ENCODE measurements around the gene GLCCI1.
"Not testable (repeated sequence)": the region's sequence is repeated elsewhere in the genome, so short reads cannot be mapped to it uniquely, and the experiment has no call there.

The GLCCI1 gene

DNA sequence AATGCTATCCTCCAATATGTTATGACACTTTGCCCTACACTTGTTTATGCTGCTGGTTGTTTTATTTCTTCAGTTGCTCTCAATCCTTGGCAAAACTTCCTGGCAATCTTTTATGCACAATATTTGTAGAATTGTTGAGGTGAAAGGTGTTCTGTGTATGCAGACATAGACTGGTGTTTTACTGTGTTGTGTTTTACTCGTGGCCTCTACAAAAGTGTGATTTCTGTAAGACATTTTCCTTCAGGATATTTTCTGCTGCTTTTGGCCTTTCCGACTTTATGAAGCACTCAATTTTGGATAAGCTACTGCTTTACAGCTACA is 21.8 kb downstream of the GLCCI1 start:
- no peak for DNase-seq

GRCh38 chr7:7992506-7992905 is 23.9 kb downstream of the GLCCI1 start:
- DNase-seq: no peak

GRCh38 chr7:7995348-7995747 is 26.8 kb downstream of the GLCCI1 start:
- not testable (repeated sequence) for DNase-seq

DNA sequence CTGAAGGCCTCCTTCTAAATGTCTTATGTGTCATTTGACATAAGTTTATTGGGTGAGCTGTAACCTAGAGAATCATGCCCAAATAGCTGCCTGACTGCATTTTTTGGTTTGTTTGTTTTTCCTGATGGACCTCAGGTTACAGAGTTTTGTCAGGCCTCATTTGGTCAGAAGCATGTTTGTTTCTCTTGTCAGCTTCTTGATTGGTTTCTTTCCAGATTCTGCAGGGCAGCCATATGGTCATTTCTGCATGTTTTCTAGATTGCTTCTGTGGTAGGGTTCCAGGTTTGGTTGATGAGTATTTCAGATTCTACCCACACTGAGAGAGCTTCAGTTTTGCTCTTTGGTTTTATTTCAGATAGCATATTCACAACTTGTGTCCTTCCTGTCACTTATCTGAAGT is 28.0 kb downstream of the GLCCI1 start:
- no peak for DNase-seq

DNA sequence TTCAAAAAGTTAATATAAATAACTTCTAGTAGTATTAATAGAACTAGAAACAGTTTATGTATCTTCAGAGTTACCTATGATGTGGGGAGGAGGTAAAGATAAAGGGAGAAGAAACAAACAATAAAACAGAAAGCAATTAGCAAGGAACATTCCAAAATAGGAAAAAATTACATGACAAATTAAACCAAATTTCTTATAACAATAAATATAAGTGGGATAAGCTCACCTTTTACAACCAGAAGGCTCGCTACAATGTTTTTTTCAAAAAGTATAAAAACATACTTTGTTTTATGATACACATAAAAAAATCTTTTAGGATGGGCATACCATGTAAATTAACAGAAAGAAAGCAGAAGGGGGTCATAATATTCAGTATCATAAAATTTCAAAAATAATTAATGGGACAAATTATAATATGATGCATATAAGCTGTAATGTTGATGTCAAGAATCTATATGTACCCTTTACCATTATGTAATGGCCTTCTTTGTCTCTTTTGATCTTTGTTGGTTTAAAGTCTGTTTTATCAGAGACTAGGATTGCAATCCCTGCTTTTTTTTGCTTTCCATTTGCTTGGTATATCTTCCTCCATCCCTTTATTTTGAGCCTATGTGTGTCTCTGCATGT is 31.8 kb downstream of the GLCCI1 start:
- no peak for DNase-seq

- DNase-seq: no peak
Observed at GRCh38 chr7:8003077-8003476, 34.5 kb downstream of the GLCCI1 start.

DNA sequence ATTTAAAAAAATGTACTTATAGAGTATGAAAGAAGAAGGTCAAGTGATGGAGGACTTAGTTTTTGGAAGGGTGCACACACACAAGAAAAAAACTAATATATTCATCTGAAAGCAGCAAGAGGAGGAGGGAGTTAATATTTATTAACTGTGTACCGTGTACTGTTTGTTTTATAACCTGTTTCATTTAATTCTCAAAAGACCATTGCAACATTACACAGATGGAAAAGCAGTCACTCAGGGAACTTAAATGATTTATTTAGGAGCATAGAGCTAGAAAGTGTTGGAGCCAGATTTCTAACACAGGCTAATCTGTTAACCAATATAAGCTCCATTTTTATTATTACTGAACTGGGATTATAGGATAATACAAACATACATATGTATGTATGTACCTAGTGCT is 36.7 kb downstream of the GLCCI1 start:
- DNase-seq: no peak

- DNase-seq: no peak
Observed at GRCh38 chr7:8014399-8014798, 45.8 kb downstream of the GLCCI1 start.

- no peak for DNase-seq
Observed at GRCh38 chr7:8015100-8015745, 46.6 kb downstream of the GLCCI1 start.

DNA sequence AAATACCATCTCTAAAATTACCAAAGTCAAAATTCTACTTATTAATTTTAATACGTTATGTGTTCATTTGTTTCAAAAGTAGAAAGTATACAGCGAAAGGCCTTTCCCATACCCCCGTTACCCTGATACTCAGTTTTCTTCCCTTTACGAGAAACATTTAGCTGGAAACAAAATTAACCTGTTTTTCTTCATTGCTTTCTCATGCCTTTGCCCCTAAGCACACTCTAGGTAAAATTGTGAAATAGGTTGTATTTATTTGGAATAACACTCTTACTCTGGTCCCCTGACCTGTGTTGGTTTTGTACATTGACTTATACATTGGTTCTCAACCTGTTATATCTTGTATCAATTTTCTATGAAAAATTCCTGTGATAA is 47.1 kb downstream of the GLCCI1 start:
- DNase-seq: no peak

- DNase-seq: no peak
Observed at GRCh38 chr7:8017423-8017822, 48.8 kb downstream of the GLCCI1 start.

DNA sequence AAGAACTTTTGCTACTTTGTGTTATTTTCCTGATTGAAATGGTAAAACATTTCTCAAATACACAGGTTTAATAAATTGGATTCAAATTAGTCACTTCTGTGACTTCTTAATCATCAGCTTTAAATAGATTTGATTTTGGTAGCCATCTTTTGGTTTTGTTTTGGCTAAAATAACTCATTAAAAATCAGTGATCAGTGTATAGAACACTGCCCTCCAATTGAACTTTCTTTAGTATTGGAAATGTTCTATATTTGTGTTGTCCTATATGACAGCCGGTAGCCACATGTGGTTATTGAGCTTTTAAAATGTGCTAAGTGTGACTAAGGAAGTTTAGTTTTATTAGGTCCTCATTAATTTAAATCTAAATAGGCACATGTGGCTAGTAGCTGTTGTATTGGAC is 50.4 kb downstream of the GLCCI1 start:
- no peak for DNase-seq

DNA sequence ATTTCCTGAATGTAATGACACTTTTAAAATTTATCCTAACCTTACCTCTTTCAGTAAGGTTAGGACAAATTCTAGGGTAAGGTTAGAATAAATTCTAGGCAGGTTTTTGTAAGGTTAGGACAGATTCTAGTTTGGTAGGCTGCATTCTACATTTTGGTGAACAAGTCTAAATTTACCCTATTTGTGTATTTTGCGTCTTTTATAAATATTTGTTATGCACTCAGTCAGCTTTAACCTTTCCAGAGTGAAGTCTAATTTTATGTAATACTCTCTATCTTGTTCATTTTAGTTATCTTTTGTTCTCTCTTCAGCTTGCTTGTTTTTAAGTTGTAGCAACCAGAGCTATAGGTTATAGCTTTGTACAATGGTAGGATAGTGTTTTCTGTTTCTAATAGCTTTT is 54.0 kb downstream of the GLCCI1 start:
- no peak for DNase-seq

DNA sequence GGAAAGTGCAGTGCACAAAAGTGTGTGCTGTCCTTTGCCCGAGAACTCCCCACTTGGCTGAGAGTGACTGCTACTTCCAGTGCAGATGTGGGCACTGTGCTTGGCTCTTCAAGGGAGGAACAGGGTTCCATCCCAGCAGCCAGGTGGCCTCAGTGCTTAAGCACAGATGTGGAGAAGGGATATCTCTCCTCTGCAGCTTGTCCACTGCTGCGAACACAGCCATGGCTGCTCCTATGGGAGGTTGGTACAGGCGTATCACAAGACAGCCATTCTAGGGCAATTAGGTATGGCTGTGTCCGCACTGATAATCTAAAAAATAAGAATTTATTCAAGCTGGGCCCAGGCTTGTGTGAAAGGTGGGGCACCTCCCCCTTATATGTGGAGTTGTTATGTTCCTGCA is 66.6 kb downstream of the GLCCI1 start:
- DNase-seq: no peak

DNA sequence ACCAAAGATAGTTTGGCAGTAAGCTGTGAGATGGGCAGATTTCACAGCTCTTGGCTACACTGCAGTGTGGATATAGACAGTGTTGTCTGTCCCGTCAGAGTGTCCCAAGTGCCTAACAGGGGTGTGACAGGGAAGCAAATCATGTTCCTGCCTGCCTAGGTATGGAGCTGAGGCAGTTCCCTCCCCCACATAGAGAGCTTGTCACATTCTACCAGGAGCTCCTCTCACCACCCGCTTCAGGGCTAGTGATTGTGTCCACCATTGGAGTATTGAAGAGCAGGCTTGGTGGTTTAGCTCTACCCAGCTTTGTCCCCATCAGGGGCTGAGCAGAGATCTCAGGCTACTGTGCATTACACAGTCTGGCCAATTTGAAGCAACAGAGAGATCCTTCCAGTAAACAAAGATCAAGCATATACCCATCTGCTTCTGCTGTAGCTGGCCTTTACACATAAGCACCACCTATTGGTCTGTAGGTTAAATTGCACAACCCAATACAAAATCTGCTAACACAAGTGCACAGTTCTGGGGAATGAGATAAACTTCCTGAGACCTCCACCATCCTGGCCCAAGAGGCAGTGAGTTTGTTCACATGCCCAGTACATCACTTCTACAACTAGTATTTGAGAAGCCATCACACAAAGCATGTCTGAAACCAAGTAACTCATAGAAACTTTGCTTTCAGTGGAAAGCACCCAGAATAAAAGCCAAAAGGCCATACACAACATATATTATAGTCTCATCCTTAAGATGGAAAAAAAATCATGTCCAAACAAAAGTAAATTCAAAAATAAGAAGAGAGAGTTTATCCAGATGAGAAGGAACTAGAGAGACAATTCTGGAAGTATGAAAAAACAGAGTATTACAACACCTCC is 67.3 kb downstream of the GLCCI1 start:
- DNase-seq: no peak

- no peak for DNase-seq
Observed at GRCh38 chr7:8037151-8037550, 68.6 kb downstream of the GLCCI1 start.

DNA sequence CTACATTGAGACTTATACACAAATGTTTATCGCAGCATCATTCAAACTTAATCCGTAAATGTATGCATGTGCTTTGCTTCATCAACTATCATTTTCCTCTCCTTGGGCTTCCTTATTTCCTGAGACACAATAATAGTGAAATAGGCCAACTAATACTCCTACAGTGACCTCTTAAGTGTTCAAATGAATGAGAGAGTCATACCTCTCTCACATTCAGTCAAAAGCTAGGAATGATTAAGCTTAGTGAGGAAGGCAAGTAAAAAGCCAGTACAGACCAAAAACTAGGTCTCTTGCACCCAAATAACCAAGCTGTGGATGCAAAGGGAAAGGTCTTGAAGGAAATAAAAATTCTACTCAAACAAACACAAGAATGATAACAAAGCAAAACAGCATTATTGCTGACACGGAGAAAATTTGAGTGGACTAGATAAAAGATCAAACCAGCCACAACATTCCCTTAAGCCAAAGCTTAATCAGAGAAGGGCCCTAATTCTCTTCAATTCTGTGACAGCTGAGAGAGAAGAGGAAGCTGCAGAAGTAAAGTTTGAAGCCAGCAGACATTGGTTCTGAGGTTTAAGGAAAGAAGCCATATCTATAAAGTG is 72.3 kb downstream of the GLCCI1 start:
- DNase-seq: no peak

DNA sequence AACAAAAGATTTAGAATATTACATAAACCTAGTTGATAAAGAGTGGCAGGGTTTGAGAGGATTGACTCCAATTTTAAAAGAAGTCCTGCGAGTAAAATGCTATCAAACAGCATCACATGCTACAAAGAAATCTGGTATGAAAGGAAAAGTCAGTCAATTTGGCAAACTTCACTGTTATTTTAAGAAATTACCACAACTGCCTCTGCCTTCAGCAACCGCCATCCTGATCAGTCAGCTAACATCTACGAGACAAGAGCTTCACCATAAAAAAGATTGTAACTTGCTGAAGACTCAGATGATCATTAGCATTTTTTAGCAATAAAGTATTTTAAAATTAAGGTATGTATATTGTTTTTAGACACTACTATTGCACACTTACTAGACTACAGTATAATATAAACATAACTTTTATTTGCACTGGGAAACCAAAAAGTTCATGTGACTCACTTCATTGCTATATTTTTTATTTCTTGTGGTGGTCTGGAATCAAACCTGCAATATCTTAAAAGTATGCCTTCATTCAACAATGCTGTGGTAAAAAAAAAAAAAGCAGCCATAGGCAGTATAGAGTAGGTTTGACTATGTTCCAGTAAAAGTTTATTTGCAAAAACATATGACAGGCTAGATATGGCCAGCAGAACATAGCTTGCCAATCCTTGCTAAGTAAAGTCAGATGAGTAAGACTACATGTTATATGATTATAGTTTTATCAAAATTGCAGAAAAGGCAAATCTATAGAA is 74.4 kb downstream of the GLCCI1 start:
- DNase-seq: no peak

DNA sequence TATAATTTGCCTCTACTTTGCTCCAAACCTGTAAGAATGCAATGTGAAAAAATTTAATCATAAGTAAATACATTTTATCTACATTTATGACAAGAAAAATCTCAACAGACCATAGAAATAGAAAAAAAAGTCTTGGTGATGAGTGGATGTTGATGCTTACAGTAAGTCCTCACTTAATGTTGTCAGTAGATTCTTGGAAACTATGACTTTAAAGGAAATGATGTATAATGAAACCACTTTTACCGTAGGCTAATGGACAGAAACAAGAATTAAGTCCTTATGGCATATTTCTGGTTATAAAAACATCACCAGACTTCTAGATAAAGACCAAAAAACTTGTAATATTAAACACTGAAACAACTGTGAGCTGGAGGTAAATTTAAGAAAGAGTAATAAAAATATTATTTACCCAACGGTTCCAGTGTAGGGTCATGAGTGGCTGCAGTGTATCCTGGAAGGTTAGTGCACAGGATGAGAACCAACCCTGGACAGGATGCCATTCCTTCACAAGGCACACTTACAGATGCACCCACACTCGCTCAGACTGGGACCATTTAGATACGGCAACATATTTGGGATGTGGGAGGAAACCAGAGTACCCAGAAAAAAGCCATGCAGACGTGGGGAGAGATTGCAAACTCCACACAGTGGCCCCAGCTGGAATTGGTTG is 76.3 kb downstream of the GLCCI1 start:
- no peak for DNase-seq

GRCh38 chr7:8048067-8048466 is 79.5 kb downstream of the GLCCI1 start:
- DNase-seq: not testable (repeated sequence)

DNA sequence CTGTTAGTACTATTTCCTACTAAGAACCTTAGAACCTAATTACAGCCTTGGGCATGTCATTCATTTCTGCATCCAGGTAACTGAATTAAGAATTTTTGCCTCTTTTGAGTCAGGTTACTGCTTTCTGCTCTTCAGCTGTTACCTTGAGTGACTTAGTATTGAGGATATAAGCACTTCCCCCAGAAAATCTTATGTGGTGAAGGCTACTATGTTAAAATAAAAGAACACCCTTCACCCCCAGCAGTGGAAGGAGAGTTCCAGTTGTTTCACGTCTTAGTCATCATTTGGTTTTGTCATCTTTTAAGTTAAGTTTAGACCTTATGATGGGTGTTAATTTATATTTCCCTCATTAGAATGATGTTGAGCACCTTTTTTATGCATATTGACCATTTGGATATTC is 82.8 kb downstream of the GLCCI1 start:
- DNase-seq: no peak

- DNase-seq: no peak
Observed at GRCh38 chr7:8051998-8052397, 83.4 kb downstream of the GLCCI1 start.

- DNase-seq: no peak
Observed at GRCh38 chr7:8052824-8053223, 84.2 kb downstream of the GLCCI1 start.
